Measurements from ENCODE around the gene ECI1. TPM values are rescaled to one million over a fixed set of nuclear protein-coding genes. Genes with fewer than 3 reads are reported as not detected.

The ECI1 gene
- total RNA-seq, 2 donors from 2014 or later: 75.8 to 94.7 TPM

GRCh38 chr16:2223942-2224486 is 27.4 kb downstream of the ECI1 start:
- Mint-ChIP-seq H3K27ac (peak overlapping the region; percentile 72), H3K36me3 (ENCODE audit: low read depth) (peaks cover 8% of the 10 kb centered on the region), H3K9me3 (no peaks in the 10 kb centered on the region), H3K27me3 (ENCODE audit: insufficient read depth) (no peaks in the 10 kb centered on the region), H3K4me1 (peaks cover 4% of the 10 kb centered on the region), H3K4me3 (peak overlapping the region; percentile 74)
- peak overlapping the region; percentile 91 for H3K4me3 ChIP-seq (ENCODE audit: low read length)
- H3K36me3 ChIP-seq (ENCODE audit: control insufficient read depth, insufficient read depth, low read length): peaks cover 18% of the 10 kb centered on the region
- no peaks in the 10 kb centered on the region for H3K27me3 ChIP-seq (ENCODE audit: control insufficient read depth, insufficient read depth, low read length, poor library complexity, severe bottlenecking)
- H3K9ac ChIP-seq (ENCODE audit: extremely low read depth, low read length, poor library complexity, severe bottlenecking): peak overlapping the region; percentile 81
- DNase-seq: peak; percentile 80
- no peak for TF ChIP-seq CTCF (conservative IDR thresholded peaks at IDR 0.05)
- peak overlapping the region; percentile 4 for H3K27ac ChIP-seq (ENCODE audit: low read depth, low read length)
- no peaks in the 10 kb centered on the region for H3K4me1 ChIP-seq (ENCODE audit: control insufficient read depth, insufficient read depth, low read length)
- no peaks in the 10 kb centered on the region for H3K9me3 ChIP-seq (ENCODE audit: control insufficient read depth, low read length)
- WGBS, 2 experiments (ENCODE audit: insufficient coverage in 1 of 2, insufficient read length in 1 of 2): 12 to 18% methylated on average over 7 to 22 of the region's 22 CpGs

GRCh38 chr16:2223221-2223941 is 28.0 kb downstream of the ECI1 start, which contains the start of gene E4F1:
Gene E4F1 (plus strand): TSS chr16:2223591. CDS start chr16:2223614, 23 bp downstream.
- Mint-ChIP-seq H3K9me3 (no peaks in the 10 kb centered on the region), H3K4me1 (peaks cover 4% of the 10 kb centered on the region), H3K36me3 (ENCODE audit: low read depth) (peaks cover 8% of the 10 kb centered on the region), H3K27me3 (ENCODE audit: insufficient read depth) (no peaks in the 10 kb centered on the region), H3K4me3 (peak within 1 kb of the TSS; percentile 74), H3K27ac (peak within 1 kb of the TSS; percentile 72)
- Histone ChIP-seq H3K9me3 (ENCODE audit: control insufficient read depth, low read length) (no peaks in the 10 kb centered on the region), H3K27ac (ENCODE audit: low read depth, low read length) (peak within 1 kb of the TSS; percentile 4), H3K36me3 (ENCODE audit: control insufficient read depth, insufficient read depth, low read length) (peaks cover 13% of the 10 kb centered on the region), H3K4me3 (ENCODE audit: low read length) (peak within 1 kb of the TSS; percentile 91), H3K27me3 (ENCODE audit: control insufficient read depth, insufficient read depth, low read length, poor library complexity, severe bottlenecking) (no peaks in the 10 kb centered on the region), H3K9ac (ENCODE audit: extremely low read depth, low read length, poor library complexity, severe bottlenecking) (peak within 1 kb of the TSS; percentile 81), H3K4me1 (ENCODE audit: control insufficient read depth, insufficient read depth, low read length) (no peaks in the 10 kb centered on the region)
- peak; percentile 100 for DNase-seq
- 0 to 1% methylated on average over 27 to 82 of the region's 82 CpGs for WGBS, 2 experiments (ENCODE audit: insufficient coverage in 1 of 2, insufficient read length in 1 of 2)
- no peak for TF ChIP-seq CTCF (conservative IDR thresholded peaks at IDR 0.05)

- no peak for TF ChIP-seq CTCF (conservative IDR thresholded peaks at IDR 0.05)
- no peaks in the 10 kb centered on the region for H3K27me3 ChIP-seq (ENCODE audit: control insufficient read depth, insufficient read depth, low read length, poor library complexity, severe bottlenecking)
- H3K9ac ChIP-seq (ENCODE audit: extremely low read depth, low read length, poor library complexity, severe bottlenecking): no peak overlapping the region
- H3K4me3 ChIP-seq (ENCODE audit: low read length): no peak overlapping the region
- Mint-ChIP-seq H3K4me3 (peak overlapping the region; percentile 71), H3K4me1 (peaks cover 12% of the 10 kb centered on the region), H3K27me3 (ENCODE audit: insufficient read depth) (no peaks in the 10 kb centered on the region), H3K36me3 (ENCODE audit: low read depth) (peaks cover 12% of the 10 kb centered on the region), H3K27ac (no peak overlapping the region), H3K9me3 (no peaks in the 10 kb centered on the region)
- no peak for DNase-seq
- peaks cover 3% of the 10 kb centered on the region for H3K4me1 ChIP-seq (ENCODE audit: control insufficient read depth, insufficient read depth, low read length)
- 89 to 96% methylated on average over 2 of the region's 4 CpGs for WGBS, 2 experiments (ENCODE audit: insufficient coverage in 1 of 2, insufficient read length in 1 of 2)
- H3K9me3 ChIP-seq (ENCODE audit: control insufficient read depth, low read length): no peaks in the 10 kb centered on the region
- peaks cover 17% of the 10 kb centered on the region for H3K36me3 ChIP-seq (ENCODE audit: control insufficient read depth, insufficient read depth, low read length)
- no peak overlapping the region for H3K27ac ChIP-seq (ENCODE audit: low read depth, low read length)
Measured at GRCh38 chr16:2216330-2216729, 35.1 kb downstream of the ECI1 start.

Measured in endodermal cell (in vitro differentiated cells).